Ramos (cell line): Measurements from ENCODE around the gene KNG1.

Experiments
- in situ Hi-C: fragments of 300-500 bp; cut with MboI; formaldehyde crosslinking; loops from one replicate; pipeline ENCODE4 v1.14.3; 2022; ENCODE audit warnings: low sequenced_read_pairs; ENCODE audit not compliant: unreplicated experiment

The KNG1 gene

DNA sequence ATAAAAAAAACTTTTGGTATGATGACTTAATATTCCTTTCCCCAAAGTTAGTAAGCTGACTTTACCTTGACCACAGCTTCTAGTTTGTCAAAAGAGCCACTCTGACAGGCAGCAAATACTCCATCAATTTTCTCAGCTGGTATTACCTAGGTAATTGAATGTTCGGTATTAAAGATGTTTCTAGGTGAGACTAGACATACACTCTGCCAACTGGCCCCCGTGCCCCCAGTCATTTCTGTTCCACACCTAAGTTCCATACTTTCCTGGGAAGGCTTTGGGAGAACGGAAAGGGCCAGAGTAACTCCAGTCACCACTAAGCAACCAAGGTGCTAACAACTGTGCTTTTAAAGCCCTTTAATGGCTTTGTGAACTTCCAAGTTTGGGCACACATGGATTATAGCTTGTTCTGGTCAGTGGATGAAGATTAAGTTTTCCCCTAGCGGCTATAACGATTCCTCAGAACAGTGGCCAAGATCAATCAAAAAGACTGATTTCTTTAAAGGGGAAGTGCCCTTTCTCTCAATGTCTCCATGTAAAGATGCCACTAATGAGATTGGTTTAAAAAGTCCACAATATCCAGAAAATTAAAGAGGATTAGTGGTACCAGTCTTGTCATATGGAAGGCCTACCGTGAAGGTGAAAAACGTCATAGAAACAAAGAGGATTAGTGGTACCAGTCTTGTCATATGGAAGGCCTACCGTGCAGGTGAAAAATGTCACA lies 73.3 kb downstream of the KNG1 start:
- in situ Hi-C loops: loop anchor here (25.0 kb wide), 1 partner anchor 1172 kb away; no protein-coding TSS in a partner anchor
